Loucy (cell line): ENCODE measurements around the gene HADHB.

Experiments
- EZH2phosphoT487 ChIP-seq: fragments of 200-600 bp; IDR thresholded peaks from 2 replicates; pipeline ENCODE4 v1.6.1; 2018; ENCODE audit warnings: antibody characterized with exemption, mild to moderate bottlenecking, moderate library complexity, borderline replicate concordance
- TF ChIP-seq, protein P1 (sequence below): fragments of 200-600 bp; sonication (generic); conservative IDR thresholded peaks from 2 replicates; pipeline ENCODE4 v1.5.1; 2014; ENCODE audit warnings: mild to moderate bottlenecking, antibody characterized with exemption, low read length

DNA sequence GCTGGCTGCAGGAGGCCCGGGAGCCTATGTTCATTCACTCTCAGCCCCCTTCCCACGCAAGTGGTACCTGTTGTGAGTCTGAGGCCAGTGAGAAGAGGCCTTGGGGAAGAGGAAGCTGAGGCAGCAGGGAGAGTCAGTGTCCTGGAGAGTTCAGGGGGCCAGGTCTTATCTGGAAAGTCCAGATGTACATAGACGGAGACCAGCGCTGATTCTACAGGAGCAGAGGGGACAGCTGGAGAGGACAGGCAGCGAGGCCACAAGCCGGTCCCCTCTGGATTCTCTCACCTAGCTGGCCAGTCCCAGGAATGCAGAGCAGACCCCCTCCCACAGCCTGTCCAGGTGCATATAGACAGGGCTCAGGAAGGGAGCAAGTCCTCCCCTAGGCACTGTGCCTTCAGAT is 72.1 kb downstream of the HADHB start:
- TF ChIP-seq, protein P1, sequence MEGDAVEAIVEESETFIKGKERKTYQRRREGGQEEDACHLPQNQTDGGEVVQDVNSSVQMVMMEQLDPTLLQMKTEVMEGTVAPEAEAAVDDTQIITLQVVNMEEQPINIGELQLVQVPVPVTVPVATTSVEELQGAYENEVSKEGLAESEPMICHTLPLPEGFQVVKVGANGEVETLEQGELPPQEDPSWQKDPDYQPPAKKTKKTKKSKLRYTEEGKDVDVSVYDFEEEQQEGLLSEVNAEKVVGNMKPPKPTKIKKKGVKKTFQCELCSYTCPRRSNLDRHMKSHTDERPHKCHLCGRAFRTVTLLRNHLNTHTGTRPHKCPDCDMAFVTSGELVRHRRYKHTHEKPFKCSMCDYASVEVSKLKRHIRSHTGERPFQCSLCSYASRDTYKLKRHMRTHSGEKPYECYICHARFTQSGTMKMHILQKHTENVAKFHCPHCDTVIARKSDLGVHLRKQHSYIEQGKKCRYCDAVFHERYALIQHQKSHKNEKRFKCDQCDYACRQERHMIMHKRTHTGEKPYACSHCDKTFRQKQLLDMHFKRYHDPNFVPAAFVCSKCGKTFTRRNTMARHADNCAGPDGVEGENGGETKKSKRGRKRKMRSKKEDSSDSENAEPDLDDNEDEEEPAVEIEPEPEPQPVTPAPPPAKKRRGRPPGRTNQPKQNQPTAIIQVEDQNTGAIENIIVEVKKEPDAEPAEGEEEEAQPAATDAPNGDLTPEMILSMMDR, result no peak
- TF ChIP-seq EZH2phosphoT487, result no peak
